Measurements from ENCODE around the gene CYP21A2.

DNA sequence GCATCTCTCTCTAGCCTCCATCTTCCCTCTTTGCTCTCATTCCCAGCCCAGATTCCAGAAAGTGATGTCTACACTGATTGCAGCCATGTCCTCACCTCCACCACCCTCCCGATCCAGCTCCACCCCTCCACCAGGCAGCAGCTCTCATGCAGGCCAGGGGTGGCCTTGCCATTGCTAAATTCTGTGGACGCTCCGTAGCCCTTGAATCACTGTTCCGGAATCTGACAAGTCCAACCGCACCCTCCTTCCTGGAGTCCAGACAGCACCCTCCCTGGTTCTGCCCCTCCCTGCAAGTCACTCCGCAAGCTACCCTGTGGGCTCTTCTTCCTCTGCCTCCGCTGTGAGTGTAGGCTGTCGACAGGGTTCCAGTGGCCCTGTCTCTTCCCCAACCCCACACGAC, 44.7 kb downstream of the CYP21A2 start:
- TF ChIP-seq POLR2AphosphoS5 (IDR thresholded peaks at IDR 0.05; ENCODE audit: low read depth, low read length), result no peak
- TF ChIP-seq, protein P1, sequence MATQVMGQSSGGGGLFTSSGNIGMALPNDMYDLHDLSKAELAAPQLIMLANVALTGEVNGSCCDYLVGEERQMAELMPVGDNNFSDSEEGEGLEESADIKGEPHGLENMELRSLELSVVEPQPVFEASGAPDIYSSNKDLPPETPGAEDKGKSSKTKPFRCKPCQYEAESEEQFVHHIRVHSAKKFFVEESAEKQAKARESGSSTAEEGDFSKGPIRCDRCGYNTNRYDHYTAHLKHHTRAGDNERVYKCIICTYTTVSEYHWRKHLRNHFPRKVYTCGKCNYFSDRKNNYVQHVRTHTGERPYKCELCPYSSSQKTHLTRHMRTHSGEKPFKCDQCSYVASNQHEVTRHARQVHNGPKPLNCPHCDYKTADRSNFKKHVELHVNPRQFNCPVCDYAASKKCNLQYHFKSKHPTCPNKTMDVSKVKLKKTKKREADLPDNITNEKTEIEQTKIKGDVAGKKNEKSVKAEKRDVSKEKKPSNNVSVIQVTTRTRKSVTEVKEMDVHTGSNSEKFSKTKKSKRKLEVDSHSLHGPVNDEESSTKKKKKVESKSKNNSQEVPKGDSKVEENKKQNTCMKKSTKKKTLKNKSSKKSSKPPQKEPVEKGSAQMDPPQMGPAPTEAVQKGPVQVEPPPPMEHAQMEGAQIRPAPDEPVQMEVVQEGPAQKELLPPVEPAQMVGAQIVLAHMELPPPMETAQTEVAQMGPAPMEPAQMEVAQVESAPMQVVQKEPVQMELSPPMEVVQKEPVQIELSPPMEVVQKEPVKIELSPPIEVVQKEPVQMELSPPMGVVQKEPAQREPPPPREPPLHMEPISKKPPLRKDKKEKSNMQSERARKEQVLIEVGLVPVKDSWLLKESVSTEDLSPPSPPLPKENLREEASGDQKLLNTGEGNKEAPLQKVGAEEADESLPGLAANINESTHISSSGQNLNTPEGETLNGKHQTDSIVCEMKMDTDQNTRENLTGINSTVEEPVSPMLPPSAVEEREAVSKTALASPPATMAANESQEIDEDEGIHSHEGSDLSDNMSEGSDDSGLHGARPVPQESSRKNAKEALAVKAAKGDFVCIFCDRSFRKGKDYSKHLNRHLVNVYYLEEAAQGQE (IDR thresholded peaks at IDR 0.05; ENCODE audit: insufficient read depth in 1 of 2, low read depth in 2 of 2, low read length in 2 of 2), result no peak
- TF ChIP-seq SIN3A (IDR thresholded peaks at IDR 0.05; ENCODE audit: borderline replicate concordance, insufficient read depth, low read length), result no peak
